ENCODE measurements around the gene GSTO2.

DNA sequence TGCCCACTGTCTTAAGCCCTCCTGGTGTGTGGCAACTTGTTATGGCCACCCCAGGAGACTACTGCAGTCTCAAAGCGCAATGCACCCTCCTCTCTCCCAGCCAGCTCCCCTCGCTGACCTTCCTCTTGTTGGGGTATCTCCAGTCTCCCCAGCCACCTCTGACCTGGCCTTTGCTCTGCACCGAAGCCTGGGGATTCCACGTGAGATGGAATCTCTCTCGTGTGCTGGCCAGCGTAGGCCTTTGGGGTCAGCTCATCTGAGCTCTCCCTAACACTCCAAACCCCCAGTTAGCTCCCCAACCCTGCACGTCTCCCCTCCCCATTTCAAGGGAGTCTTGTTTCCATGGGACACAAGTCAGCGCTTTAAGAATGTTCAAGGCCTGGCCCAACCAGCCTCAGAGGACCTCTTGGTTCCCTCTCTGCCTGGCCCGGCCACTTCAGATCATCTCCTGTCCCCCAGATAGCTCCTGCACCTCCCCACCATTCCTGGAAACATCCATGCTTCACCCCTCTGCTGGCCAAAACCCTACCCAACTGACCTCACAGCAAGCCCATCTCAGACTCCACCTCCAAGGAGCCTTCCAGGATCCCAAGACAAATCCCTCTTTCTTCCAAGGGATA lies 58.1 kb downstream of the GSTO2 start:
- TF ChIP-seq, protein P1, sequence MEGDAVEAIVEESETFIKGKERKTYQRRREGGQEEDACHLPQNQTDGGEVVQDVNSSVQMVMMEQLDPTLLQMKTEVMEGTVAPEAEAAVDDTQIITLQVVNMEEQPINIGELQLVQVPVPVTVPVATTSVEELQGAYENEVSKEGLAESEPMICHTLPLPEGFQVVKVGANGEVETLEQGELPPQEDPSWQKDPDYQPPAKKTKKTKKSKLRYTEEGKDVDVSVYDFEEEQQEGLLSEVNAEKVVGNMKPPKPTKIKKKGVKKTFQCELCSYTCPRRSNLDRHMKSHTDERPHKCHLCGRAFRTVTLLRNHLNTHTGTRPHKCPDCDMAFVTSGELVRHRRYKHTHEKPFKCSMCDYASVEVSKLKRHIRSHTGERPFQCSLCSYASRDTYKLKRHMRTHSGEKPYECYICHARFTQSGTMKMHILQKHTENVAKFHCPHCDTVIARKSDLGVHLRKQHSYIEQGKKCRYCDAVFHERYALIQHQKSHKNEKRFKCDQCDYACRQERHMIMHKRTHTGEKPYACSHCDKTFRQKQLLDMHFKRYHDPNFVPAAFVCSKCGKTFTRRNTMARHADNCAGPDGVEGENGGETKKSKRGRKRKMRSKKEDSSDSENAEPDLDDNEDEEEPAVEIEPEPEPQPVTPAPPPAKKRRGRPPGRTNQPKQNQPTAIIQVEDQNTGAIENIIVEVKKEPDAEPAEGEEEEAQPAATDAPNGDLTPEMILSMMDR (IDR thresholded peaks at IDR 0.05; ENCODE audit: low read length) = no peak
- no peak for TF ChIP-seq EZH2 (optimal IDR thresholded peaks at IDR 0.05; ENCODE audit: low read depth, low read length)
- no peak for TF ChIP-seq EZH2phosphoT487 (IDR thresholded peaks at IDR 0.05; ENCODE audit: low read length)

Data from MM.1S (cell line).